ENCODE results near the gene SUN5. TPM values are rescaled to one million over a fixed set of nuclear protein-coding genes. Genes with fewer than 3 reads are reported as not detected.

SUN5 gene
- total RNA-seq, 2 donors from 2014 or later: not detected

DNA sequence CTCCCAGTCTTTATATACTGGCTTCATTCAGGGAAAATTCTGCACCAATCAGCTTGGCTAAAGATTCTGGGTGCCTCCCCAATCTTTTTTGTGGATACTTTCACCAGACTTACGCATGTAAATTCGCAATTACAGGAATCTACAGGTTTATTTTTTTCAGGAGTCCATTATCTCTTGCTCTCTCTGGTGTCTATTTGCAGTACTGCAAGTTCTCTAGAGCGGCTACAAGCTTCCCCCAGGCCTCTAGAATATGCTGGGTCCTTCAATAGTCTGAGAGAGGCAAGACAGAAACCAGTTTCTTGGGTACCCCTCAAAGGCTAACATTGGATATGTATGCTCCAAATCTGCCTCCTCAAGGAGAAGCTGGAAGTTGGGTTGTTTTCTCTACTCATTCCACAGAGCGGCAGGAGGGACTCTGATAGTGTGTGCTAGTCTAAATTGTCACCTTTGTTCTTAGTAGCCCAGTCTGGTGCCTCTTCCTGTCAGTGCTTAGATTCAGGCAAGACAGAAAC is 58.5 kb downstream of the SUN5 start:
- Mint-ChIP-seq H3K4me1 (peaks cover 34% of the 10 kb centered on the region), H3K9me3 (peaks cover 3% of the 10 kb centered on the region), H3K4me3 (no peak overlapping the region), H3K27me3 (ENCODE audit: insufficient read depth) (peaks cover 13% of the 10 kb centered on the region), H3K27ac (peak overlapping the region; percentile 80), H3K36me3 (ENCODE audit: low read depth) (no peaks in the 10 kb centered on the region)
- peaks cover 12% of the 10 kb centered on the region for H3K9me3 ChIP-seq (ENCODE audit: control insufficient read depth, low read length)
- no peak overlapping the region for H3K9ac ChIP-seq (ENCODE audit: extremely low read depth, low read length, poor library complexity, severe bottlenecking)
- peaks cover under 1% of the 10 kb centered on the region for H3K4me1 ChIP-seq (ENCODE audit: control insufficient read depth, insufficient read depth, low read length)
- H3K4me3 ChIP-seq (ENCODE audit: low read length): peak overlapping the region; percentile 16
- WGBS, 2 experiments (ENCODE audit: insufficient coverage in 1 of 2, insufficient read length in 1 of 2): 40 to 43% methylated on average over 3 to 4 of the region's 4 CpGs
- no peak for DNase-seq
- no peaks in the 10 kb centered on the region for H3K36me3 ChIP-seq (ENCODE audit: control insufficient read depth, insufficient read depth, low read length)
- peak; percentile 91 for TF ChIP-seq CTCF (conservative IDR thresholded peaks at IDR 0.05)
- H3K27ac ChIP-seq (ENCODE audit: low read depth, low read length): no peak overlapping the region
- no peaks in the 10 kb centered on the region for H3K27me3 ChIP-seq (ENCODE audit: control insufficient read depth, insufficient read depth, low read length, poor library complexity, severe bottlenecking)

DNA sequence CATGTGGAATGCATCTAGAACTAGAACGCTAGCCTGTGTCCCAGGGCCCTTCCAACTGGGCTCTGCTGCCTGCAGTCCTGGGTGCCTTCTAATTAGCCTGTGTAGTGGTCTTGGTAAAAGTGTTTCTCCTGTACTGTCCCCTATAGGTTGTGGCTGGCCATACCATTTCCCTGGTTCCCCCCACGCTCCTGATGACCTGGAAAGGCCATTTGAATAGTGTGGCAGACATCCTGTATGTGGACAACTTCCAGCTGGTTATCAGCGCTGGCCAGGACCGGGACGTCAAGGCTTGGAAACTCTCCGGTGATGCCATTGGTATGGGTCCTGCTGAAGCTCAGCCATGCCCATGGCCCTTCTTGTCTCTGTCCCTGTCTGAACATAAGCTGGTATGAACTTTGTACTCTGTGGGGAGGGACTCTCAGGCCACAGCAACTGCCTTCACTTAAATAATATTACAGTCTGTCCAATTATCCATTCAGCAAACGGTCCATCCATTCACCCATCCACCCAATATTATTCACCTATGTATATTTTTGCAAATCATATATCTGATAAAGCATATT is 60.7 kb downstream of the SUN5 start:
- peaks cover 15% of the 10 kb centered on the region for H3K4me1 Mint-ChIP-seq
- peaks cover 8% of the 10 kb centered on the region for H3K27me3 Mint-ChIP-seq (ENCODE audit: insufficient read depth)
- H3K9ac ChIP-seq (ENCODE audit: extremely low read depth, low read length, poor library complexity, severe bottlenecking): no peak overlapping the region
- no peak overlapping the region for H3K27ac ChIP-seq (ENCODE audit: low read depth, low read length)
- peaks cover 12% of the 10 kb centered on the region for H3K9me3 ChIP-seq (ENCODE audit: control insufficient read depth, low read length)
- no peak for DNase-seq
- H3K27me3 ChIP-seq (ENCODE audit: control insufficient read depth, insufficient read depth, low read length, poor library complexity, severe bottlenecking): no peaks in the 10 kb centered on the region
- 94 to 96% methylated on average over 4 to 7 of the region's 7 CpGs for WGBS, 2 experiments (ENCODE audit: insufficient coverage in 1 of 2, insufficient read length in 1 of 2)
- H3K4me1 ChIP-seq (ENCODE audit: control insufficient read depth, insufficient read depth, low read length): no peaks in the 10 kb centered on the region
- peak; percentile 44 for TF ChIP-seq CTCF (conservative IDR thresholded peaks at IDR 0.05)
- no peak overlapping the region for H3K27ac Mint-ChIP-seq
- H3K4me3 ChIP-seq (ENCODE audit: low read length): no peak overlapping the region
- no peaks in the 10 kb centered on the region for H3K36me3 ChIP-seq (ENCODE audit: control insufficient read depth, insufficient read depth, low read length)
- H3K36me3 Mint-ChIP-seq (ENCODE audit: low read depth): no peaks in the 10 kb centered on the region
- peaks cover 7% of the 10 kb centered on the region for H3K9me3 Mint-ChIP-seq
- H3K4me3 Mint-ChIP-seq: no peak overlapping the region

GRCh38 chr20:32941155-32941885 is 62.9 kb downstream of the SUN5 start:
- Mint-ChIP-seq H3K36me3 (ENCODE audit: low read depth) (no peaks in the 10 kb centered on the region), H3K4me3 (no peak overlapping the region), H3K27ac (no peak overlapping the region), H3K4me1 (peaks cover 9% of the 10 kb centered on the region), H3K9me3 (peaks cover 8% of the 10 kb centered on the region), H3K27me3 (ENCODE audit: insufficient read depth) (peaks cover 7% of the 10 kb centered on the region)
- no peaks in the 10 kb centered on the region for H3K4me1 ChIP-seq (ENCODE audit: control insufficient read depth, insufficient read depth, low read length)
- no peak for DNase-seq
- no peak overlapping the region for H3K4me3 ChIP-seq (ENCODE audit: low read length)
- peaks cover 21% of the 10 kb centered on the region for H3K9me3 ChIP-seq (ENCODE audit: control insufficient read depth, low read length)
- H3K36me3 ChIP-seq (ENCODE audit: control insufficient read depth, insufficient read depth, low read length): no peaks in the 10 kb centered on the region
- H3K27me3 ChIP-seq (ENCODE audit: control insufficient read depth, insufficient read depth, low read length, poor library complexity, severe bottlenecking): no peaks in the 10 kb centered on the region
- TF ChIP-seq CTCF (conservative IDR thresholded peaks at IDR 0.05): no peak
- H3K9ac ChIP-seq (ENCODE audit: extremely low read depth, low read length, poor library complexity, severe bottlenecking): no peak overlapping the region
- 77 to 84% methylated on average over 4 of the region's 4 CpGs for WGBS, 2 experiments (ENCODE audit: insufficient coverage in 1 of 2, insufficient read length in 1 of 2)
- no peak overlapping the region for H3K27ac ChIP-seq (ENCODE audit: low read depth, low read length)
